Panc1 (cell line): Measurements from ENCODE around the gene DNM1.

Source experiments
- POLR2AphosphoS5 ChIP-seq: IDR thresholded peaks from 2 replicates; pipeline ENCODE4 v1.6.1; 2012; ENCODE audit warnings: mild to moderate bottlenecking, low read depth, low read length, moderate library complexity
- REST ChIP-seq, 2 experiments: IDR thresholded peaks; 2 replicates each; pipeline ENCODE4 v1.6.1; 2011 to 2012; ENCODE audit warnings: low read depth in 2 of 2, control low read depth in 1 of 2, low read length in 1 of 2, mild to moderate bottlenecking in 1 of 2, moderate library complexity in 1 of 2; ENCODE audit not compliant: insufficient read depth in 1 of 2
- SIN3A ChIP-seq: IDR thresholded peaks from 2 replicates; pipeline ENCODE4 v1.6.1; 2012; ENCODE audit warnings: low read depth, mild to moderate bottlenecking, low read length, moderate library complexity, borderline replicate concordance; ENCODE audit not compliant: insufficient read depth
- TF ChIP-seq, protein P1 (sequence below): fragments of 450-650 bp; IDR thresholded peaks from 2 replicates; pipeline ENCODE4 v1.5.1; 2017; ENCODE audit warnings: mild to moderate bottlenecking

DNA sequence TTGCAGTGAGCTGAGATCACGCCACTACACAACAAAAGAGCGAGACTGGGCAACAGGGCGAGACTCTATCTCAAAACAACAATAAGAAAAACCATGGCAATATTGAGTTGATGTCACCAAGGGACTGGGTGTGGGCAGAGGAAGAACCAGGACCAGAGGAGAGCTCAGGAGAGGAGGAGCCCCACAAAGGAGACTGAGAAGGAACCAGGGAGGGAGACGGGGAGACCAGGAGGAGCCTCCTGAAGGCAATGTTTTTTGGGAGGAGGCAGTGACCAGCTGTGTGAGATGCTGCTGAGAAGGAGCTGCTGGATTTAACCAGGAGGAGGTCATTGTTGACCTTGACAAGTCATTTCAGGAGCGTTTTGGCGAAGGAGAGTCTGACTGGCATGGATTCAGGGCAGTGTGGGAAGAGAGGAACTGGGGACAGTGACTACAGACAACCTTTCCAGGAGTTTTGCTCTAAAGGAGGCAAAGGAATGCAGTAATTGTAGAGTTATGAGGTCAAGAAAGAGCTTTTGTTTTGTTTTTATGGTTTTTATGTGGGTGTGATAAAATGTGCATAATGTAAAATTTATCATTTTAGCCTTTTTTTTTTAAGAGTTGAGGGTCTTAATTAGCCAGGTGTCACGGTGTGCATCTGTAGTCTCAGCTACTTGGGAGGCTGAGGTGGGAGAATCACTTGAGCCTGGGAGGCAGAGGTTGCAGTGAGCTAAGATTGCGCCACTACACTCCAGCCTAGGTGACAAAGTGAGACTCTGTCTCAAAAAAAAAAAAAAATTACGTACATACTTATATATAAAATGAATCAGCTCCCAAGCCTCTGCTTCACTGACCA lies 101.2 kb downstream of the DNM1 start:
- TF ChIP-seq, protein P1, sequence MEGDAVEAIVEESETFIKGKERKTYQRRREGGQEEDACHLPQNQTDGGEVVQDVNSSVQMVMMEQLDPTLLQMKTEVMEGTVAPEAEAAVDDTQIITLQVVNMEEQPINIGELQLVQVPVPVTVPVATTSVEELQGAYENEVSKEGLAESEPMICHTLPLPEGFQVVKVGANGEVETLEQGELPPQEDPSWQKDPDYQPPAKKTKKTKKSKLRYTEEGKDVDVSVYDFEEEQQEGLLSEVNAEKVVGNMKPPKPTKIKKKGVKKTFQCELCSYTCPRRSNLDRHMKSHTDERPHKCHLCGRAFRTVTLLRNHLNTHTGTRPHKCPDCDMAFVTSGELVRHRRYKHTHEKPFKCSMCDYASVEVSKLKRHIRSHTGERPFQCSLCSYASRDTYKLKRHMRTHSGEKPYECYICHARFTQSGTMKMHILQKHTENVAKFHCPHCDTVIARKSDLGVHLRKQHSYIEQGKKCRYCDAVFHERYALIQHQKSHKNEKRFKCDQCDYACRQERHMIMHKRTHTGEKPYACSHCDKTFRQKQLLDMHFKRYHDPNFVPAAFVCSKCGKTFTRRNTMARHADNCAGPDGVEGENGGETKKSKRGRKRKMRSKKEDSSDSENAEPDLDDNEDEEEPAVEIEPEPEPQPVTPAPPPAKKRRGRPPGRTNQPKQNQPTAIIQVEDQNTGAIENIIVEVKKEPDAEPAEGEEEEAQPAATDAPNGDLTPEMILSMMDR = no peak
- TF ChIP-seq POLR2AphosphoS5 (no peak), REST (IDR thresholded peaks at IDR 0.05; ENCODE audit: insufficient read depth in 1 of 2, low read depth in 2 of 2, low read length in 1 of 2) (no peak), SIN3A (no peak)
